ENCODE results near the gene NRIP3.

DNA sequence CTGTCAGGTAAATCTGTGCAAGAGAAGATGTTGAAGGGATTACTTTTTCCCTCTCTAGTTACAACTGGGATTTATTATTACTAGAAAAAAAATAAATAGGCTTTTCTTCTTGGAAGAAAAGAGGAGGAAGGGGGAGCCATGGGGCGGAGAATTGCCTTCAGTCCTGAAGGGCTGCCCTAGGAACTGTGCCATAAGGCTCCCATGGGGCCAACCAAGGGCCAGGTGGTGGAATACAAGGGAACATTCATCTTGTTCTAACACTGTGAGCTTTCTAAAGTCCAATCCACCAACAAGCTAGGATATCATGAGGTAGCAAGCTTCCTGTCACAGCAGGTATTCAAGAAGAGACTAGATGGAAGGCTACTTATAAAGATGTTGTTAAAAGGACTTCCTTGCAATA lies 24.8 kb upstream of the NRIP3 start:
- TF ChIP-seq CTCF (conservative IDR thresholded peaks at IDR 0.05; ENCODE audit: low read length) (no peak), EZH2phosphoT487 (IDR thresholded peaks at IDR 0.05; ENCODE audit: borderline replicate concordance, low read depth, low read length) (no peak)
